Mammary epithelial cell (primary cell): ENCODE measurements around the gene AVPI1.

Source experiments
- EZH2 ChIP-seq: IDR thresholded peaks from 2 replicates; pipeline ENCODE4 v1.6.1; 2012; ENCODE audit warnings: low read length, inconsistent platforms, borderline replicate concordance
- TF ChIP-seq, protein P1 (sequence below), 2 donors: IDR thresholded peaks in 1 of 2; conservative IDR thresholded peaks in 1 of 2; 2 replicates each; pipeline ENCODE4 v1.5.1; 2011 to 2012; ENCODE audit warnings: inconsistent platforms in 2 of 2, low read length in 2 of 2, mild to moderate bottlenecking in 2 of 2, control low read depth in 1 of 2, low read depth in 1 of 2; ENCODE audit not compliant: insufficient read depth in 1 of 2; ENCODE audit errors: extremely low read depth in 1 of 2

DNA sequence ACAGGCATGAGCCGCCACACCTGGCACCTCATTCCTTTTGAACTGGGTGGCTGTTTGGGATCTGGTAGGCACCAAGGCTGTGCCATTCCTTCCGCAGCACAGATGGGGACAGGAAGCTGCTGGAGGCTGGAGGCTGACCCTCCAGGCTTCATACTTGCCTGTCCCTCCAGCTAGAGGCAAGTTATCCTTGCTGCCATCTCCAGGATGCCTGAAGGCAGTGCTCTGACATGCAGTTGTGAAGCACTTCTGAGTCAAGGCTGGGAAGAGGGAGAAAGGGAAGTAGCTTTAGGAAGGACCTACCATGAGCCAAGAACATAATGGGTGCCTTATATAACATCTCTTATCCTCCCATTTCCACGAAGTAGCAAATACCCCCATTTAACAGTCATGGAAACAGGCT is 36.0 kb upstream of the AVPI1 start:
- no peak for TF ChIP-seq EZH2
- TF ChIP-seq, protein P1, sequence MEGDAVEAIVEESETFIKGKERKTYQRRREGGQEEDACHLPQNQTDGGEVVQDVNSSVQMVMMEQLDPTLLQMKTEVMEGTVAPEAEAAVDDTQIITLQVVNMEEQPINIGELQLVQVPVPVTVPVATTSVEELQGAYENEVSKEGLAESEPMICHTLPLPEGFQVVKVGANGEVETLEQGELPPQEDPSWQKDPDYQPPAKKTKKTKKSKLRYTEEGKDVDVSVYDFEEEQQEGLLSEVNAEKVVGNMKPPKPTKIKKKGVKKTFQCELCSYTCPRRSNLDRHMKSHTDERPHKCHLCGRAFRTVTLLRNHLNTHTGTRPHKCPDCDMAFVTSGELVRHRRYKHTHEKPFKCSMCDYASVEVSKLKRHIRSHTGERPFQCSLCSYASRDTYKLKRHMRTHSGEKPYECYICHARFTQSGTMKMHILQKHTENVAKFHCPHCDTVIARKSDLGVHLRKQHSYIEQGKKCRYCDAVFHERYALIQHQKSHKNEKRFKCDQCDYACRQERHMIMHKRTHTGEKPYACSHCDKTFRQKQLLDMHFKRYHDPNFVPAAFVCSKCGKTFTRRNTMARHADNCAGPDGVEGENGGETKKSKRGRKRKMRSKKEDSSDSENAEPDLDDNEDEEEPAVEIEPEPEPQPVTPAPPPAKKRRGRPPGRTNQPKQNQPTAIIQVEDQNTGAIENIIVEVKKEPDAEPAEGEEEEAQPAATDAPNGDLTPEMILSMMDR (conservative IDR thresholded peaks at IDR 0.05 in 1 of 2, IDR thresholded peaks at IDR 0.05 in 1 of 2; ENCODE audit: extremely low read depth in 1 of 2, insufficient read depth in 1 of 2, low read depth in 1 of 2, low read length in 2 of 2) = no peak
